GM18870 (cell line): ENCODE data around the gene NSFL1C.

Experiments used
- ATAC-seq: cut with Tn5 transposase; IDR thresholded peaks from one replicate; pipeline ENCODE4 v1.9.1; 2021; ENCODE audit warnings: moderate library complexity; ENCODE audit not compliant: unreplicated experiment

Gene NSFL1C

GRCh38 chr20:1486566-1486965 is 19.9 kb upstream of the NSFL1C start:
- ATAC-seq, result no peak

- no peak for ATAC-seq
Observed at GRCh38 chr20:1484438-1485116, 17.9 kb upstream of the NSFL1C start.

GRCh38 chr20:1479831-1480595 is 13.4 kb upstream of the NSFL1C start:
- ATAC-seq, result no peak

GRCh38 chr20:1478566-1478965 is 11.9 kb upstream of the NSFL1C start:
- no peak for ATAC-seq

GRCh38 chr20:1477896-1478490 is 11.3 kb upstream of the NSFL1C start:
- no peak for ATAC-seq

GRCh38 chr20:1474817-1475603 is 8.4 kb upstream of the NSFL1C start:
- no peak for ATAC-seq

- ATAC-seq, result no peak
Observed at GRCh38 chr20:1474325-1474724, 7.7 kb upstream of the NSFL1C start.

GRCh38 chr20:1473246-1474220 is 6.9 kb upstream of the NSFL1C start:
- ATAC-seq, result no peak

GRCh38 chr20:1472556-1473245 is 6.1 kb upstream of the NSFL1C start:
- ATAC-seq, result no peak

GRCh38 chr20:1471242-1471641 is 4.6 kb upstream of the NSFL1C start:
- no peak for ATAC-seq

- no peak for ATAC-seq
Observed at GRCh38 chr20:1469925-1470571, 3.4 kb upstream of the NSFL1C start.

GRCh38 chr20:1469306-1469905 is 2.8 kb upstream of the NSFL1C start:
- no peak for ATAC-seq

GRCh38 chr20:1468117-1468624 is 1.5 kb upstream of the NSFL1C start:
- ATAC-seq, result no peak

- ATAC-seq, result no peak
Observed at GRCh38 chr20:1467355-1468116, 887 bp upstream of the NSFL1C start.

GRCh38 chr20:1467082-1467354 is 369 bp upstream of the NSFL1C start:
- ATAC-seq, result peak; percentile 3

GRCh38 chr20:1465470-1466210 is 1.0 kb downstream of the NSFL1C start:
- ATAC-seq, result no peak

- ATAC-seq, result no peak
Observed at GRCh38 chr20:1463971-1464570, 2.6 kb downstream of the NSFL1C start.
